Left lung (tissue), 10 donors: Measurements from ENCODE around the gene IER5. TPM values are rescaled to one million over a fixed set of nuclear protein-coding genes. Genes with fewer than 3 reads are reported as not detected.

Experiments
- ATAC-seq: fragments of 200-7000 bp; cut with Tn5 transposase; one replicate; pipeline ENCODE4 v1.9.1; 2020; ENCODE audit warnings: moderate library complexity
- DNase-seq, 4 donors: peaks; one replicate each; pipeline ENCODE4 v3.0.0-alpha.2; 2013 to 2020
- H3K27ac ChIP-seq, 2 donors: fragments of 200-600 bp; sonication (generic) in 1 of 2; one replicate each; pipeline versions ENCODE4 v1.5.0 to v1.8.0; 2020 to 2021
- H3K27me3 ChIP-seq, 2 donors: fragments of 200-600 bp; sonication (generic) in 1 of 2; one replicate each; pipeline versions ENCODE4 v1.5.0 to v1.8.0; 2020 to 2021
- H3K36me3 ChIP-seq, 2 donors: fragments of 200-600 bp; sonication (generic) in 1 of 2; one replicate each; pipeline versions ENCODE4 v1.5.0 to v1.8.0; 2020 to 2021
- H3K4me1 ChIP-seq, 2 donors: fragments of 200-600 bp; one replicate each; pipeline ENCODE4 v1.8.0; 2021
- H3K4me3 ChIP-seq, 2 donors: fragments of 200-600 bp; sonication (generic) in 1 of 2; one replicate each; pipeline versions ENCODE4 v1.5.0 to v1.8.0; 2020 to 2021; ENCODE audit warnings: mild to moderate bottlenecking in 1 of 2
- H3K9me3 ChIP-seq, 2 donors: fragments of 200-600 bp; sonication (generic) in 1 of 2; one replicate each; pipeline versions ENCODE4 v1.5.0 to v1.8.0; 2020 to 2021
- CTCF ChIP-seq, 2 donors: fragments of 200-600 bp; sonication (generic) in 1 of 2; IDR thresholded peaks; one replicate each; pipeline versions ENCODE4 v1.5.0 to v1.8.0; 2021; ENCODE audit warnings: antibody characterized with exemption in 2 of 2
- intact Hi-C, 2 donors: fragments of 100-400 bp; cut with DNase I; formaldehyde crosslinking; loops; one replicate each; pipeline versions ENCODE4 v1.11.2 to v1.14.2; 2022
- polyA plus RNA-seq, 6 donors: library from polyadenylated mRNA; unstranded; fragments of 120-200 nt; gene quantifications; one replicate each; pipeline ENCODE4 v1.2.1, GENCODE V29; 2013; ENCODE audit not compliant: insufficient read length in 6 of 6
- total RNA-seq, 2 donors: library from RNA; stranded (reverse); fragmentation: NEBNext Ultra II Directional; extraction: Animal tissue kit (Norgen Biotek cat#: 25700); gene quantifications; one replicate each; pipeline ENCODE4 v1.2.1, GENCODE V29; 2021
- donor health status: DM: no; HTN: yes; CAD: no.
- donor health status: DM: no; HTN: no; CAD: no.

IER5 gene
- total and polyA plus RNA-seq, 8 donors: 5.3 to 26.6 (median 10.6) TPM

GRCh38 chr1:181061891-181062835 is 26.3 kb upstream of the IER5 start:
- intact Hi-C loops: no loop called here
- H3K4me3 ChIP-seq: no peak overlapping the region
- no peaks in the 10 kb centered on the region for H3K36me3 ChIP-seq
- H3K27me3 ChIP-seq: no peaks in the 10 kb centered on the region
- H3K4me1 ChIP-seq: peaks cover 0 to 33% of the 10 kb centered on the region in 2 donors
- DNase-seq: peak in 2 of 4 donors; percentile 64 to 82
- peaks cover 0 to 8% of the 10 kb centered on the region in 2 donors for H3K9me3 ChIP-seq
- ATAC-seq: peak; percentile 81
- TF ChIP-seq CTCF (IDR thresholded peaks at IDR 0.05): no peak
- peak overlapping the region; percentile 15 to 85 for H3K27ac ChIP-seq

GRCh38 chr1:181062836-181063428 is 25.6 kb upstream of the IER5 start:
- Histone ChIP-seq H3K4me3 (no peak overlapping the region), H3K36me3 (no peaks in the 10 kb centered on the region), H3K27ac (peak overlapping the region; percentile 15 to 85), H3K27me3 (no peaks in the 10 kb centered on the region), H3K4me1 (peaks cover 0 to 33% of the 10 kb centered on the region in 2 donors), H3K9me3 (peaks cover 0 to 8% of the 10 kb centered on the region in 2 donors)
- DNase-seq: no peak
- TF ChIP-seq CTCF (IDR thresholded peaks at IDR 0.05): no peak
- peak; percentile 56 for ATAC-seq
- intact Hi-C loops: no loop called here

GRCh38 chr1:181064011-181064623 is 24.4 kb upstream of the IER5 start:
- Histone ChIP-seq H3K27ac (no peak overlapping the region), H3K36me3 (no peaks in the 10 kb centered on the region), H3K4me3 (no peak overlapping the region), H3K27me3 (no peaks in the 10 kb centered on the region), H3K9me3 (peaks cover 0 to 6% of the 10 kb centered on the region in 2 donors), H3K4me1 (peaks cover 0 to 33% of the 10 kb centered on the region in 2 donors)
- no peak for DNase-seq
- ATAC-seq: peak; percentile 19
- no peak for TF ChIP-seq CTCF (IDR thresholded peaks at IDR 0.05)
- intact Hi-C loops: no loop called here

- ATAC-seq (no peak), DNase-seq (no peak)
- Histone ChIP-seq H3K4me3 (no peak overlapping the region), H3K36me3 (no peaks in the 10 kb centered on the region), H3K27ac (no peak overlapping the region), H3K4me1 (peaks cover 0 to 33% of the 10 kb centered on the region in 2 donors), H3K9me3 (peaks cover 0 to under 1% of the 10 kb centered on the region in 2 donors), H3K27me3 (no peaks in the 10 kb centered on the region)
- intact Hi-C loops: no loop called here
- no peak for TF ChIP-seq CTCF (IDR thresholded peaks at IDR 0.05)
Observed at GRCh38 chr1:181064702-181065101, 23.8 kb upstream of the IER5 start.

- ATAC-seq (peak; percentile 23), DNase-seq (no peak)
- Histone ChIP-seq H3K36me3 (no peaks in the 10 kb centered on the region), H3K9me3 (no peaks in the 10 kb centered on the region), H3K27ac (no peak overlapping the region), H3K4me1 (no peaks in the 10 kb centered on the region), H3K27me3 (no peaks in the 10 kb centered on the region), H3K4me3 (no peak overlapping the region)
- intact Hi-C loops: no loop called here
- no peak for TF ChIP-seq CTCF (IDR thresholded peaks at IDR 0.05)
Observed at GRCh38 chr1:181073638-181074037, 14.9 kb upstream of the IER5 start.
